ENCODE data around the gene SCGN.

Gene SCGN

GRCh38 chr6:25709761-25710160 lies 57.7 kb downstream of the SCGN start:
- no peaks in the 10 kb centered on the region for H3K36me3 ChIP-seq (ENCODE audit: control insufficient read depth, insufficient read depth, low read length)
- H3K4me3 ChIP-seq (replicated peaks; ENCODE audit: low read depth, low read length), result no peak overlapping the region
- no peaks in the 10 kb centered on the region for H3K27me3 ChIP-seq (replicated peaks; ENCODE audit: control insufficient read depth, insufficient read depth, low read length)
- TF ChIP-seq, protein P1, sequence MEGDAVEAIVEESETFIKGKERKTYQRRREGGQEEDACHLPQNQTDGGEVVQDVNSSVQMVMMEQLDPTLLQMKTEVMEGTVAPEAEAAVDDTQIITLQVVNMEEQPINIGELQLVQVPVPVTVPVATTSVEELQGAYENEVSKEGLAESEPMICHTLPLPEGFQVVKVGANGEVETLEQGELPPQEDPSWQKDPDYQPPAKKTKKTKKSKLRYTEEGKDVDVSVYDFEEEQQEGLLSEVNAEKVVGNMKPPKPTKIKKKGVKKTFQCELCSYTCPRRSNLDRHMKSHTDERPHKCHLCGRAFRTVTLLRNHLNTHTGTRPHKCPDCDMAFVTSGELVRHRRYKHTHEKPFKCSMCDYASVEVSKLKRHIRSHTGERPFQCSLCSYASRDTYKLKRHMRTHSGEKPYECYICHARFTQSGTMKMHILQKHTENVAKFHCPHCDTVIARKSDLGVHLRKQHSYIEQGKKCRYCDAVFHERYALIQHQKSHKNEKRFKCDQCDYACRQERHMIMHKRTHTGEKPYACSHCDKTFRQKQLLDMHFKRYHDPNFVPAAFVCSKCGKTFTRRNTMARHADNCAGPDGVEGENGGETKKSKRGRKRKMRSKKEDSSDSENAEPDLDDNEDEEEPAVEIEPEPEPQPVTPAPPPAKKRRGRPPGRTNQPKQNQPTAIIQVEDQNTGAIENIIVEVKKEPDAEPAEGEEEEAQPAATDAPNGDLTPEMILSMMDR (IDR thresholded peaks at IDR 0.05; ENCODE audit: insufficient read depth, low read length, poor library complexity, severe bottlenecking), result no peak
- DNase-seq (ENCODE audit: extremely low read depth, insufficient read length), result no peak

GRCh38 chr6:25710287-25710686 lies 58.3 kb downstream of the SCGN start:
- Histone ChIP-seq H3K27me3 (replicated peaks; ENCODE audit: control insufficient read depth, insufficient read depth, low read length) (no peaks in the 10 kb centered on the region), H3K36me3 (ENCODE audit: control insufficient read depth, insufficient read depth, low read length) (no peaks in the 10 kb centered on the region), H3K4me3 (replicated peaks; ENCODE audit: low read depth, low read length) (no peak overlapping the region)
- DNase-seq (ENCODE audit: extremely low read depth, insufficient read length), result no peak
- TF ChIP-seq, protein P1 (IDR thresholded peaks at IDR 0.05; ENCODE audit: insufficient read depth, low read length, poor library complexity, severe bottlenecking), result no peak

DNA sequence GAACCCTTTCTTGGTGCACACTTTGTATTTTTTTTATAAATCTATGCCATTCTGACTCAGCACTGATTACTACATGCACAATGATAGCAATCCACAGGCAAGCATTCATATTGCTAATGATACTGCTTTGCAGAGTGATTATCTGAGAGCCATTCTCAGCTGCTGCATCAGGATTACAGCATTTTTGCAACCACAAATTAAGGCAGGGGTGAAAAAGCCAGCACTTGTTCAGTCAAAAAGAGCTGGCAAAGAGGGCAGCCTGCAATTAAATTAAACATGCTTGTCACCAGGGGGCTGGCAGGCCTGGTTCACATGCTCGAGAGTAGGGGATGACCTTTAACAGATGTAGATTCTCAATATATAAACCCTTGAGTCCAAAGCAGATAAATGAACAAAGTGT lies 61.8 kb downstream of the SCGN start:
- Histone ChIP-seq H3K4me3 (replicated peaks; ENCODE audit: low read depth, low read length) (no peak overlapping the region), H3K27me3 (replicated peaks; ENCODE audit: control insufficient read depth, insufficient read depth, low read length) (no peaks in the 10 kb centered on the region; the same call in none of the 2 replicates), H3K36me3 (ENCODE audit: control insufficient read depth, insufficient read depth, low read length) (no peaks in the 10 kb centered on the region)
- TF ChIP-seq, protein P1 (IDR thresholded peaks at IDR 0.05; ENCODE audit: insufficient read depth, low read length, poor library complexity, severe bottlenecking), result no peak
- no peak for DNase-seq (ENCODE audit: extremely low read depth, insufficient read length)

DNA sequence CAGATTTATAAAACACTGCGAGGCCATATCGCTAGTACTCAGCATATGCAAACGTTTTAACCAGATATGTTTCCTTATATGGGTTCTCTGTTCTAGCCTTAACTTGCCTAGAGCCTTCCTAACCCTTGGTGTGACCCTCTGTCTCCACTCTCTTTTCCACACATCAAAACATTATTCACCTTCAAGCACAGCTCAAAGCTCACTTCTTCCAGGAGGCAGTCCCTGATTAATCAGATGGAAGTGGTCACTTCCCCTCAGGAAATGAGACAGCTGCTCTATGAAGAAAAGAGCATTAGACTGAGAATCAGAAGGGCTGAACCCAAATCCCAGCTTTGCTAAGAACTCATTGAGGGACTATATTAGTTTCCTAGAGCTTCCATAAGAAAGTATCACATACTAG lies 62.8 kb downstream of the SCGN start:
- H3K4me3 ChIP-seq (replicated peaks; ENCODE audit: low read depth, low read length), result no peak overlapping the region
- DNase-seq (ENCODE audit: extremely low read depth, insufficient read length), result no peak
- no peaks in the 10 kb centered on the region; the same call in none of the 2 replicates for H3K27me3 ChIP-seq (replicated peaks; ENCODE audit: control insufficient read depth, insufficient read depth, low read length)
- TF ChIP-seq, protein P1 (IDR thresholded peaks at IDR 0.05; ENCODE audit: insufficient read depth, low read length, poor library complexity, severe bottlenecking), result no peak
- H3K36me3 ChIP-seq (ENCODE audit: control insufficient read depth, insufficient read depth, low read length), result no peaks in the 10 kb centered on the region

DNA sequence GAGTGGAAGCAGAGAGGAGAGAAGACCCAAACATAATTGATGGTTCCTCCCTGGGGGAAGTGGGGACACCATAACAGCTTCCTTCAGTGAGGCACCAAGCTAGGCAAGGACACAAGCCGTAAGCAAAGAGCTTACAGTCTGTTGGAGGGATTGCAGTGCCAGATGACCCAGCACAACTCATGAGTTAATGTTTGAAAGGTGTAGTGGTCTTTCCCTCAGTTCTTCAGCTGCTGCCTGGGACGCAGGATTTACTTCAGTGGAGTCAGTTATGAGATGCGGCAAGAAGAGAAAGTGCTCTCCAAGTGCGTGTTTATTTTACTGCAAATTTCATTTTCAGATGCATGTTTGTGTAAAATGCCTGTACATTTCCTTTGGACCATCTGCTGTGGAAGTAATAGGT lies 63.8 kb downstream of the SCGN start:
- Histone ChIP-seq H3K36me3 (ENCODE audit: control insufficient read depth, insufficient read depth, low read length) (no peaks in the 10 kb centered on the region), H3K4me3 (replicated peaks; ENCODE audit: low read depth, low read length) (no peak overlapping the region), H3K27me3 (replicated peaks; ENCODE audit: control insufficient read depth, insufficient read depth, low read length) (no peaks in the 10 kb centered on the region; the same call in none of the 2 replicates)
- no peak for DNase-seq (ENCODE audit: extremely low read depth, insufficient read length)
- TF ChIP-seq, protein P1 (IDR thresholded peaks at IDR 0.05; ENCODE audit: insufficient read depth, low read length, poor library complexity, severe bottlenecking), result no peak

Measured in GM06990 (cell line).